SK-N-SH (cell line): Measurements from ENCODE around the gene AMZ1.

ENCODE experiments used
- CTCF ChIP-seq: fragments of 200-600 bp; sonication (generic); IDR thresholded peaks from 2 replicates; pipeline ENCODE4 v1.6.1; 2017; ENCODE audit warnings: antibody characterized with exemption, mild to moderate bottlenecking, moderate library complexity
- EP300 ChIP-seq, 2 experiments: IDR thresholded peaks; 2 replicates each; pipeline versions ENCODE4 v1.4.0 to v1.6.1; 2012; ENCODE audit warnings: borderline replicate concordance in 1 of 2, low read depth in 1 of 2, low read length in 1 of 2
- PBX3 ChIP-seq: IDR thresholded peaks from 2 replicates; pipeline ENCODE4; 2012
- POLR2AphosphoS5 ChIP-seq: IDR thresholded peaks from 2 replicates; pipeline ENCODE4 v1.6.1; 2012; ENCODE audit warnings: low read depth, low read length
- RAD21 ChIP-seq: IDR thresholded peaks from 2 replicates; pipeline ENCODE4 v1.6.1; 2012; ENCODE audit warnings: mild to moderate bottlenecking, low read length
- RCOR1 ChIP-seq: fragments of 150-350 bp; IDR thresholded peaks from 2 replicates; pipeline ENCODE4 v1.6.1; 2017; ENCODE audit warnings: antibody characterized with exemption, low read length
- REST ChIP-seq: IDR thresholded peaks from 2 replicates; pipeline ENCODE4 v1.6.1; 2012; ENCODE audit warnings: mild to moderate bottlenecking, low read depth, low read length, moderate library complexity
- SMC3 ChIP-seq: IDR thresholded peaks from 2 replicates; pipeline ENCODE4 v1.6.1; 2012; ENCODE audit warnings: low read depth, low read length, improper control_type of control experiment
- TAF1 ChIP-seq: IDR thresholded peaks from 2 replicates; pipeline ENCODE4 v1.6.1; 2012; ENCODE audit warnings: low read depth, mild to moderate bottlenecking, low read length, moderate library complexity, borderline replicate concordance
- ZBTB33 ChIP-seq: IDR thresholded peaks from 2 replicates; pipeline ENCODE4 v1.4.0; 2012; ENCODE audit warnings: low read depth, borderline replicate concordance

GRCh38 chr7:2675256-2675764 is 12.7 kb upstream of the AMZ1 start:
- TF ChIP-seq PBX3, result no peak
- no peak for TF ChIP-seq TAF1
- TF ChIP-seq SMC3, result no peak
- TF ChIP-seq POLR2AphosphoS5, result no peak
- TF ChIP-seq CTCF, result no peak
- TF ChIP-seq EP300 (IDR thresholded peaks at IDR 0.05; ENCODE audit: borderline replicate concordance in 1 of 2, low read depth in 1 of 2, low read length in 1 of 2), result no peak
- no peak for TF ChIP-seq RCOR1
- TF ChIP-seq RAD21, result no peak
- TF ChIP-seq ZBTB33, result no peak
- TF ChIP-seq REST, result no peak
